ENCODE measurements around the gene ADRA2B.
"Not testable (repeated sequence)": the region's sequence is repeated elsewhere in the genome, so short reads cannot be mapped to it uniquely, and the experiment has no call there.

ADRA2B gene

GRCh38 chr2:96091141-96091710 is 25.1 kb downstream of the ADRA2B start:
- TF ChIP-seq ZFX (IDR thresholded peaks at IDR 0.05), result no peak
- TF ChIP-seq CTCF (conservative IDR thresholded peaks at IDR 0.05), result no peak
- H3K27ac ChIP-seq, result no peak overlapping the region

DNA sequence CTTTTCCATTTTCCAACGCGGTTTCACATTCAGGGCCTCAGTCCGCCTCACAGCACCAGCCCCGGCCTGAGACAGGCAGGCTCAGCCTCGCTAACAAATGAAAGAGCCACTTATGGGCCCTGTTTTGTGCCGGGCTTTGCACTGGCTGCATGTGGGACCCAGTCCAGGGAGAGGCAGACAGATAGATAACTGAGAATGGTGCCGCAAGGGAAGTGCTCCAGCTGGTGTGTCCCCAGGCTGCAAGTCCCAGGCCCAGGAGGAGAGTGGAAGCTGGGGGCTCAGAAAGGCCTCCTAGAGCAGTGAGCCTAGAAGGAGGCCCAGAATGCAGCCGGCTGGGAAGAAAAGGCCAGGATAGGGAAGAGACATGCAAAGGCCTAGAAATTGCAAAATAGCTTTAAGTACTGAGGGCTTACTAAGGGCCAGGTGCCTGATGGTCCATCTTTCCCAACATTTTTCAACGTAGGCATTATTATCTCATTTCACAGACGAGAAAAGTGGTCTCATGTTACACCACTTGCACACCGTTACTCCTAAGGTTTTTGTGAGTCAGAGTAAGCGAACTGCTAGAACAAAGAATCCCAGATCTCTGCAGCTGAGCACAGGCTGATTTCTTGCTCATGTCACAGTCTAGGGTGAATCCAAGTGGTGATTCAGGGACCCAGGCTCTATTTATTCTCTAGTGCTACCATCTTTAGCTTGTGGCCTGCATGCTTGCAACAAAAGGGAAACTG is 26.0 kb downstream of the ADRA2B start:
- no peak overlapping the region for H3K27ac ChIP-seq
- TF ChIP-seq CTCF (conservative IDR thresholded peaks at IDR 0.05) (no peak), ZFX (IDR thresholded peaks at IDR 0.05) (no peak)

DNA sequence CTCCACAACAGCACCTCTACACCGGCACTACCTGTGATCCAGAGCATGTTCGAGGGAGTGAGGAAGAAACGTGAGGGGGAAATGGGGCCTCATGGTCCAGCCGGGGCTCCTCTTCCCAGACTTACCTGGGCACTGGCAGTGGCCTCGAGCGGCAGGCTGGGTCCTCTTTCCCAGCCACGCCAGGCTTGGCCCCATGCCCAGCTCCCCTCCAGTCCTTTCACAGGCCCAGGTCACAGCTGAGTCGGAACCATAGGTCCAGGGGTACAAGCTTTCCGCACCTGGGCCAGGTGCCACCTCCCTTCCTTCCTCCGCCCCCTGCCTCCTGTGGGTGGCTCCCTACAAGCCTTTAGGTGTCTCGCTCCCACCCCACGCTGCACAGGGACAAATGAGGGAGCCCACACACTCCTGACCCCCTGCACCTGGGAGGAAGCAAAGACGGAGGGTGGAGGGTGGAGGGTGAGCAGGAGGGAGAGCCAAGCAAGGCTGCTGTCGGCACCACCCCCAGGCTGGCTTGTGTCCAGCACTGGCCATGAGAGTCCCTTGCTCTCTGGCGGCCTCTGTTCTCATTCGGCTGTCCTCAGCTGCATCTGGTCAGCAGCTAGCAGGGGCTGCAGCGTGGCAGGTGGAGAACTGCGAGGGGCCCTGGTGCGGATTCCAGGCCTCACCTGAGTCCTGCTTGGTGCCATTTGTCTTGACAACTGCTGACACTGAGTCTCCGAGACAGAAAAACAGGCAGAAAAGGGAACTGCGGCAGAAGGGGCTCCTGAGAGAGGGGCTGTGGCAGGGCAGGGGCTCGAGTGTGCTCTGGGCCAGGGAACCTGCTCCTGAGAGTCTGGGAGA is 26.8 kb downstream of the ADRA2B start:
- no peak overlapping the region for H3K27ac ChIP-seq
- TF ChIP-seq ZFX (IDR thresholded peaks at IDR 0.05), result no peak
- no peak for TF ChIP-seq CTCF (conservative IDR thresholded peaks at IDR 0.05)

DNA sequence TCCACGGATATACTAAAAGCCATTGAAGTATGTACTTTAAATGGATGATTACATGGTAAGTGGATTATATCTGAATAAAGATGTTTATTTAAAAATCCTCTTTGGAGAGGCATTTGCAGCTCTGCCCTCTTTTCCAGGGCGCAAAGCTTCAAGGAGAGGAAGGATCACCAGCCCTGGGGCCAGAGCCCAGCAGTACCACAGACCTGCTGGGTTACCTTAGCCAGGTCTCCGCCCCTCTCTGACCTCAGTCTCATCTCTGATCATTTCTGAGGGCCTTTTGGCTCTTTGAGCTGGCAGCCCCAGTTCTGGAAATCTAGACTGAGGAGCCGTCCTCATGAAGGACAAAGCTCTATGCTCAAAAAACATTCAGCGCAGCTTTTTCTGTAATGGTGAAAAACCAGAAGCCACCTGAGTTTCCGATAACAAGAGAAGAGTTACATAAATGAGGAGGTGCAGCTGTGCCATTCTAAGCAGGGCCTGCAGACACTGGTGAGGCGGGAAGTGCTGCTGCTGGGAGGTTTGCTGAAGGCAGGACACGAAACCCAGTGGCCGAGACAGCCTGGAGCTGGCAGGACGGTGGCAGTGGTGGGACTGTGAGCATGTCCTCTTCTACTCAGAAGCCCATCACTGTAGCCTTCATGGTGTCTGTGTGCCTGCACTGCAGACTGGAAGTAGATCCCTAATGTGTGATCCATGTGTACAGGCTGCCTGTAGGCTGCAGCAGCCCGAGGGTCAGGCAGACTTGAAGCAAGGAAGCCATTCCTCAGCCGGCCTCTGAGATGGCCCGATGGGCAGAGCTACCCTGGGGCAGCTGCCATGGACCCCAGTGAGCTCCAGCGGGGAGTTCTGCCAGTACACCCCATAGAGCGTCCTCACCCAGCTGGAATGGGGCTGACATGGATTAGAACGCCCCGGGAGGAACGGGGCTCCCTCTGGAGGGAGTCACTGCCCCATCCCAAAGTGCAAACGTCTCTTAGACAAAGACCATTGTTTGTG is 27.7 kb downstream of the ADRA2B start:
- H3K27ac ChIP-seq, result no peak overlapping the region
- TF ChIP-seq CTCF (conservative IDR thresholded peaks at IDR 0.05), result no peak
- TF ChIP-seq ZFX (IDR thresholded peaks at IDR 0.05), result no peak

- no peak overlapping the region for H3K27ac ChIP-seq
- TF ChIP-seq ZFX (IDR thresholded peaks at IDR 0.05) (no peak), CTCF (conservative IDR thresholded peaks at IDR 0.05) (no peak)
These were observed 29.2 kb downstream of the ADRA2B start for GRCh38 chr2:96087130-96087529.

- no peak for TF ChIP-seq CTCF (conservative IDR thresholded peaks at IDR 0.05)
- TF ChIP-seq ZFX (IDR thresholded peaks at IDR 0.05), result no peak
- no peak overlapping the region for H3K27ac ChIP-seq
These were observed 30.6 kb downstream of the ADRA2B start for GRCh38 chr2:96085541-96086355.

- not testable (repeated sequence) for H3K27ac ChIP-seq
These were observed 31.4 kb downstream of the ADRA2B start for GRCh38 chr2:96084858-96085518.

All from C4-2B (cell line).